ENCODE data around the gene FBXL15.

FBXL15 gene
- 12.7 to 27.2 reads per million in 2 experiments for total RNA-seq

GRCh38 chr10:102420714-102421506 lies at the start of gene FBXL15:
Gene FBXL15, plus strand, starts transcription at chr10:102420836. Its CDS starts 294 bp downstream, at chr10:102421130.
- DNase-seq (ENCODE audit: low read depth) = peak; percentile 82

GRCh38 chr10:102371295-102371694 lies 49.3 kb upstream of the FBXL15 start:
- DNase-seq (ENCODE audit: low read depth) = no peak

GRCh38 chr10:102375250-102375649 lies 45.4 kb upstream of the FBXL15 start:
- no peak for DNase-seq (ENCODE audit: low read depth)

- DNase-seq (ENCODE audit: low read depth) = no peak
Observed at GRCh38 chr10:102375867-102376266, 44.8 kb upstream of the FBXL15 start.

- no peak for DNase-seq (ENCODE audit: low read depth)
Observed at GRCh38 chr10:102376901-102377300, 43.7 kb upstream of the FBXL15 start.

GRCh38 chr10:102379383-102379782 lies 41.3 kb upstream of the FBXL15 start:
- DNase-seq (ENCODE audit: low read depth) = no peak

GRCh38 chr10:102381983-102382382 lies 38.7 kb upstream of the FBXL15 start:
- no peak for DNase-seq (ENCODE audit: low read depth)

GRCh38 chr10:102382871-102383270 lies 37.8 kb upstream of the FBXL15 start:
- no peak for DNase-seq (ENCODE audit: low read depth)

- no peak for DNase-seq (ENCODE audit: low read depth)
Observed at GRCh38 chr10:102384053-102384452, 36.6 kb upstream of the FBXL15 start.

- no peak for DNase-seq (ENCODE audit: low read depth)
Observed at GRCh38 chr10:102384606-102385429, 35.8 kb upstream of the FBXL15 start.

GRCh38 chr10:102389894-102390293 lies 30.7 kb upstream of the FBXL15 start:
- no peak for DNase-seq (ENCODE audit: low read depth)

- DNase-seq (ENCODE audit: low read depth) = no peak
Observed at GRCh38 chr10:102392306-102392705, 28.3 kb upstream of the FBXL15 start.

- no peak for DNase-seq (ENCODE audit: low read depth)
Observed at GRCh38 chr10:102393411-102394078, 27.1 kb upstream of the FBXL15 start.

- DNase-seq (ENCODE audit: low read depth) = peak; percentile 99
Observed at GRCh38 chr10:102394079-102394800, 26.4 kb upstream of the FBXL15 start.

GRCh38 chr10:102394801-102395399 lies 25.7 kb upstream of the FBXL15 start:
- DNase-seq (ENCODE audit: low read depth) = peak; percentile 55

GRCh38 chr10:102395400-102396316 lies 25.0 kb upstream of the FBXL15 start, which contains the start of gene NFKB2:
Gene NFKB2, plus strand, starts transcription at chr10:102395705. Its CDS starts 255 bp downstream, at chr10:102395960.
- peak; percentile 88 for DNase-seq (ENCODE audit: low read depth)

GRCh38 chr10:102396317-102396650 lies 24.4 kb upstream of the FBXL15 start:
- no peak for DNase-seq (ENCODE audit: low read depth)

GRCh38 chr10:102396730-102397151 lies 23.9 kb upstream of the FBXL15 start:
- no peak for DNase-seq (ENCODE audit: low read depth)

- no peak for DNase-seq (ENCODE audit: low read depth)
Observed at GRCh38 chr10:102397222-102398171, 23.1 kb upstream of the FBXL15 start.

Measured in T follicular helper cell (primary cell).